Activated CD8-positive, alpha-beta memory T cell treated with anti-CD3 and anti-CD28 coated beads, Interleukin-2, amount 50 U/mL, for 24 hours (primary cell): ENCODE data around the gene TFAM.

ENCODE experiments used
- DNase-seq: peaks from one replicate; pipeline ENCODE4 v3.0.0-alpha.2; 2020; ENCODE audit errors: extremely low read depth

Gene TFAM

DNA sequence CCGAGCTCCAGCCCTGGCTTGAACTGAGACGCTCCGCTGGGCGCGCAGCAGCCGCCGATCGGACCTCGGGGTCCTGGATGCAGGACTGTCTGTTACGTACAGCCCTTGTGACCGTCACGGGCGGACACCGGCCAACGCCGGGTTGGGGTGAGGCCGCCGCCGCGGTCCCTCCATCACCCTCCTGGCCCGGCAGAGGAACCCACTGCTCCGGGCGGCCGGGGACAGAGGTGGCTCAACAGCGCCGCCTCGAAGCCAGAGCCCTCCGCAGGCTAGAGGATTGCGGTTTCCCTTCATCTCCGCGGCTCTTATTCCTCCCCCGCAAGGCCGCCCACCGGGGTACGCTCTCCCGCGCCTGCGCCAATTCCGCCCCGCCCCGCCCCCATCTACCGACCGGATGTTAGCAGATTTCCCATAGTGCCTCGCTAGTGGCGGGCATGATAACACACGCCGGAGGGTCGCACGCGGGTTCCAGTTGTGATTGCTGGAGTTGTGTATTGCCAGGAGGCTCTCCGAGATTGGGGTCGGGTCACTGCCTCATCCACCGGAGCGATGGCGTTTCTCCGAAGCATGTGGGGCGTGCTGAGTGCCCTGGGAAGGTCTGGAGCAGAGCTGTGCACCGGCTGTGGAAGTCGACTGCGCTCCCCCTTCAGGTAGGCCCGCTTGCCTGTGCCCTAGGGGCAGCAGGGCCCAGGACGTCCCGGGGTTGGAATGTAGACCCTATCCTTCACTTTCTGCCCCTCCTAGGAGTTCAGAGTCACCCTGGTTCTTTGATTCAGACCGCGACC is at the start of gene TFAM:
Gene TFAM, plus strand, starts transcription at position 412 of the 785 bp plus-strand sequence. Its CDS starts 138 bp downstream, at position 550.
- DNase-seq = peak; percentile 95

GRCh38 chr10:58336242-58336641 is 49.0 kb upstream of the TFAM start:
- DNase-seq = no peak

DNA sequence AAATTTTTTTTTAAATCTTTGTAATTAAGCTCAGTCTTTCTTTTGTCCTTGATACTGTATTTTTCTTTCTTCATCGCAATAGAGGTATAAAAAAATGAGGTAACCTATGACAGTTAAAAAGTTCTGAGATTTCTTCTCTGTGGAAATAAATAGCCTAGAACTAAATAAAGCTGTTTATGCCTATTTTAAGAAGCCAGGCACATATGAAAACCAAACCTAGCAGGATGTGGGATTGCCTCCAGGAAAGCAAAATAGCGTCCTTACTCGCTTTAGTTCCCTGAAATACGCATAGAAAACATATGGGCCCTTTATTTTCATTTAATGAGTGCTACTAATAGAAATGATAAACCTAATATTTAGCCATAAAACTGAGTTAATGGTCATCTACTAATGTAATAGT is 43.8 kb upstream of the TFAM start:
- no peak for DNase-seq

DNA sequence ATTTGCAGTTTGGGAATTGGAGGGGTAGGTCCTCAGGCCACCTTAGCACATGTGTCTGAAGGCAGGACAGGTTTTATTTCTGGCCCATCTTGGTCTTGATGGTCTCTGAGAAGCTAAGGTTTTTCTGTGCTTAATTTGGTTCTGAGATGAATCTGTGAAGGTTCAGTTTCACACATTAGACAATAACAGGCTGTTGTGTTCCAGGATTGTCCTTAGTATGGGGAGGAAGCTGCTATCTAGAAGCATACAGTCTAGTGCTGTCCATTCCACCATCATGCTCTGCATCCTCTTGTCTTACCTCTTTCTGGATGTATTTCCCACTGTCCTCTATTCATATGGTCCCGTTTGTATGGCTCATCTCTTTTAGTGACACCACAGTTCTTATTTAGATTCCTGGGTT is 43.3 kb upstream of the TFAM start:
- no peak for DNase-seq

DNA sequence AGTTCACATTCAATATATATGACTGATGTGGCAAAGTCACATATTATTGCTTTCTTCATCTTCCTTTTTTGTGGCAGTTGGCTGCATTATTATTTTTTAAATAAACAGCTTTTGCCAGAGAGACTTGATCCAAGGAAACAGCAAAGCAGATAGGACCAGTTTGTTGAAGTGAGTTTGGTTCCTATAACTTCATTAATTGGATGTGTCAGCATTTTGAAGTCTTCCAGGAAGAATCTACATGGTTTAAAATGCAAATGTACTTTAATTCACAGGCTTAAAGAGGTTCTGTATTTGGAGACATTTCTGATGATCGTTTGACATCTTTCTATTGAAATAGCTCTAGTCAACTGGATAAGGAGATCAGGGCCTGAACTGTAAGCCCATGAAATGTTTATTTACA is 37.2 kb upstream of the TFAM start:
- no peak for DNase-seq

GRCh38 chr10:58348571-58349033 is 36.6 kb upstream of the TFAM start:
- no peak for DNase-seq

GRCh38 chr10:58350023-58350422 is 35.2 kb upstream of the TFAM start:
- DNase-seq = no peak

GRCh38 chr10:58350619-58351323 is 34.4 kb upstream of the TFAM start:
- no peak for DNase-seq

DNA sequence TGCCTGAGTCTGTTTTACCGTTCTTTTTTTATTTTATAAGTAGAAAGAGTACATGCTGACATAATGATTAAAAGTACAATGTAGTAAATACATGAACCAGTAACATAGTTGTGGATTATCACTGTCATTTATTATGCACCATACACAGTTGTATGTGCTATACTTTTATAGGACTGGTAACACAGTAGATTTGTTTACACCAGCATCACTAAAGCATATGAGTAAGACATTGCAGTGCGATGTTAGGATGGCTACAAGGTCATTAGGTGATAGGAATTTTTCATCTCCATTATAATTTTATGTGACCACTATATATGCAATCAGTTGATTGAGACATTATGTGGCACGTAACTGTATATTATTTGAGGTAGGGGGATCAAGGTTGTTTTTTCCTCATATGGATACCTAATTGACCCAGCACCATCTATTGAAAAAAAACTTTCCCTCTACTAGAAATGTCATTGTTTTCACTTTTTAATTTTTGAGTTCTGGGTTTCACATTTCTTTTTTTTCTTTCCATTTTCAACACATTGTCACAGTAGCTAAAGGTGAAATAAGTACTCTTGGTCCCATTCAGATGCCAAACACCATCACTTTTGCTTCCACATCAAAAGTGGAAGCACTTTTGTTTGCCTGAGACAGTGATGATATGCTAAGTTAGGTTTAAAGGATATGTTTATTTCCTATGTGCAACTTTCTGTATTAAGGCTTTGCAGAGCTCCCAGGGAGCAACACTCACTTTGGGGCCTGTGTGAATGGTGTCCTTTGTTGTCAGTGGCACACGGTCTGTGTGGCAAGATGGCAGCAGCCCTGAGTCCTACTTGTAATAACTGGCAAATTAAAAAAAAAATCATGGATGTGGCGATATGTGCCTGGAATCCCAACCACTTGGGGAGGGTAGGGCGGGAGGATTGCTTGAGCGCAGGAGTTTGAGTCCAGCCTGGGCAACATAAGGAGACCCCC is 33.3 kb upstream of the TFAM start:
- DNase-seq = no peak

- no peak for DNase-seq
Observed at GRCh38 chr10:58352956-58353610, 32.1 kb upstream of the TFAM start.

DNA sequence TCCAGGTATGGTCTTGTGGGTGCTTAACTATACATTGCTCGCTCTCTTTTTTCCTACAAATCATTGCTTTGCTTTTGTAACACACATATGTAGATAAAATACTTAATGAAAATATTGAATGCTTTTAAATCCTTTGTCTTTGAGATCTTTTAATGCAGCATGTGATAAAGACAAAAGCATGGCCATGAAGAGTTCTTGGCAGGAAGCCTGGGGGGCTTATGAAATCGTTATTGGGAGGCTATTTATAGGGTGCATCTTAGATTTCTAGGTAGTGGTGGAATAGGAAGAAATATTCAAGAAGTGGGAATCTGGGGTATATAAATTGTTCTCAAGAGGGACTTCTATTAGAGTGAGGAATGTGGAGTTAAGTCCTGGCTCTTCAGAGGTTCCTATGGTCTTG is 28.5 kb upstream of the TFAM start:
- no peak for DNase-seq

- DNase-seq = no peak
Observed at GRCh38 chr10:58358314-58358933, 26.8 kb upstream of the TFAM start.

- no peak for DNase-seq
Observed at GRCh38 chr10:58358947-58359346, 26.3 kb upstream of the TFAM start.

DNA sequence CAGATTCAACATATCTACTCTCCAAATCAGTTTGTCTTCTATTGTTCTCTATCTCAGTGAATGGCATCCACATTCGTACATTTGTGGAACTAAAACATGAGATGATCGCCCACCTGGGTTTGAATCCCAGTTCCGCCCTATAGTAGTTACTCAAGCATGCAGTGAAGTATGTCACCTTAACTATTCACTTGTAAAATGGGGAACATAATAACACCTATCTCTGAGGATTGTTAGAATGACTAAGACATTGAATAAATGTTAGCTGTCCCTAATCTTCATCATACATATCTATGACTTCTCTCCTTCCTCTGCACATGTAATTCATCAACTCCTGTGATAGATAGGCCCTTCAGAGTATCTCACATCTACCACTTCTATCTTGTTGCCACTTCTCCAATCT is 25.7 kb upstream of the TFAM start:
- no peak for DNase-seq

DNA sequence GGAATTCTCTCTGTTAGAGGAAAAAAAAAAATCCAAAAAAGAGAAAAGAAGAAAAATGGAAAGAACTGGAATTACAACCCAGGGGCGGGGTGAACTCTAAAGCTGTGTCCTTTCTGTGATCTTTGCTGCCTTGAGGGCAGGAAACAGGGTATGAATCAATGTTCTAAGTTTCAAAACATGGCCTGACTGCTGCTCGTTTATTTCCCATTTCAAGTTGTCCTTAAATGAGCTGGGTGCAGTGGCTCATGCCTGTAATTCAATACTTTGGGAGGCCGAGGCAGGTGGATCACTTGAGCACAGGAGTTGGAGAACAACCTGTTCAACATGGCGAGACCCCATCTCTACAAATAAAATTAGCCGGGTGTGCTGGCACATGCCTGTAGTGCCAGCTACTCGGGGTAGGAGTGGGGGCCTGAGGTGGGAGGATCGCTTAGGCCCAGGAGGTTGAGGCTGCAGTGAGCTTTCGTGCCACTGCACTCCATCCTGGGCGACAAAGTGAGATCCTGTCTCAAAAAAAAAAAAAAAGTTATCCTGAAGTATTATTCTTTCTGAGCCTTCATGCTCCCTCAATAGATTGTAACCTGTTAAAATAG is 24.7 kb upstream of the TFAM start:
- no peak for DNase-seq

DNA sequence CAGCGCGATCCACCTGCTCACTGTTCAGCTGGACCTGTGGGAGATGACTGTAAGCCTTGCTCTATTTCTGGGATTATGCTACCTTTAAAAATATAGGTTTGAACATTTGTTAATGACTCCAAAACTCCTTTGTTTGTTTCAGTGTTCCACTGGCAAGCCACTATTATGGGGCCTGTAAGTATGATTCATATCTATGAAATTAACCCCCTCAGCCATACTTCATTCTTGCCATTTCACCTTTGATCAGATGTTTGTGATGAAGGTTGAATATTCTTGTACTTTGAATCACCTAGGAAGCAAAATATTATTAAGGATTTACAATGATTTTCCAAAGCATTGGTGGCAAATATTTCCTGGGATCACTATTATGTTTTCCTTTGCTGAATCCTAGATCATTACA is 23.9 kb upstream of the TFAM start:
- no peak for DNase-seq

DNA sequence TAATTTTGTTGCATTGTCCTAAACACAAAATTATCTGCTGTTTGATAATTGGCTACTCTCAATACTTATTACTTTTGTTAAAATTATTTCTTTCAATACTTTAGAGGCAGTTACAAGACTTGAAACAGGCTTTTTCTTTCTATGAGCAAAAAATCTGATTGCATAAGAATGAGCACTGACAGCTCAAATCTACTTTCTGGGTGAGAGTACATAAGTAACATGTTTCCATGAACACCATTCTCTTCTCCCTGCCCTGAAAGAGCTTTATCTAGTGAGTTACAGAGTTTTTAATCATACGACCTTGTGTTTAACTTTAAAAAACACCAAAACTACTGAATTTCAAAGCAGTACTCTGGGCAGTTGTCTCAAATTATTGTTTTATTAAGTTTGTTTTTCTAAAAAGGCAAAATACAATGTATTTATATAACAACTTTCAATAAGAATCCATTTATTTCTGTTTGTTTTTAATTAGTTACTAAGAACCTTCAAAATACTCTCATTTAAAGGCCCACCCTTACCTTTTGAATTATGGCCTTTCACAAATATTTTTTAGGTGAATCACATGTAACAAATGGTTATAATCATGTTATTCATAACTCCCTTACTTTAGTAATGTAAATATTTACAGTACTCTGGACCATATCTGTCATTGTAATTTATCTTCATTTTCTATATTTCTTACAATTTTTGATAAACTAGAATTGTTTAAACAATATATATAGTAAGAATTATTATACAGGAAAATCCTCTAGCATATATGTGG is 23.0 kb upstream of the TFAM start:
- no peak for DNase-seq

- no peak for DNase-seq
Observed at GRCh38 chr10:58367069-58367468, 18.1 kb upstream of the TFAM start.

DNA sequence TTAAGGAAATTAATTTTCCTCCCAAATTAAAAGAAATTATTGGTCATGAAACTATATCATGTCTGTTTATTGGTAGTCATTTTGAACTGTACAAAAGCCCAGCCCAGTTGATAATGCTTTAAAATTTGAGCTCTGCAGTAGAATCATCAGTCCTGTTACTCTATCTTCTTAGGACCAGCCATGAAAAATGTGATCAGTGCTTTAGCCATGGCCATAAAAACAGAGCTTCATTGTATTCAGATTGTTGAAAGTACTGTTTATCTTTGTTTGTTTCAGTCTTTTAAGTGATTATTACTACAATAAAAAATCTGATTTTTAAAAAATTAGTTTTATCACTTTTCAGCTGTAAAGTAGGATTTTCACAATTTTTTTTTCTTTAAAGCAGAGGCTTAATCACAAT is 13.7 kb upstream of the TFAM start:
- DNase-seq = no peak
